HK-2 (cell line): ENCODE results near the gene PELI2.

ENCODE experiments used
- DNase-seq: peaks from one replicate; pipeline ENCODE4 v3.0.0-alpha.2; 2018; ENCODE audit not compliant: unreplicated experiment

PELI2 gene, protein sequence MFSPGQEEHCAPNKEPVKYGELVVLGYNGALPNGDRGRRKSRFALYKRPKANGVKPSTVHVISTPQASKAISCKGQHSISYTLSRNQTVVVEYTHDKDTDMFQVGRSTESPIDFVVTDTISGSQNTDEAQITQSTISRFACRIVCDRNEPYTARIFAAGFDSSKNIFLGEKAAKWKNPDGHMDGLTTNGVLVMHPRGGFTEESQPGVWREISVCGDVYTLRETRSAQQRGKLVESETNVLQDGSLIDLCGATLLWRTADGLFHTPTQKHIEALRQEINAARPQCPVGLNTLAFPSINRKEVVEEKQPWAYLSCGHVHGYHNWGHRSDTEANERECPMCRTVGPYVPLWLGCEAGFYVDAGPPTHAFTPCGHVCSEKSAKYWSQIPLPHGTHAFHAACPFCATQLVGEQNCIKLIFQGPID

GRCh38 chr14:56117765-56118610, at the start of gene PELI2:
Gene PELI2 (plus strand): TSS chr14:56118411. CDS start chr14:56118661, 250 bp downstream.
- DNase-seq, result peak; percentile 60

- DNase-seq, result no peak
Measured at GRCh38 chr14:56073799-56074198, 44.4 kb upstream of the PELI2 start.

- DNase-seq, result no peak
Measured at GRCh38 chr14:56075301-56075700, 42.9 kb upstream of the PELI2 start.

- no peak for DNase-seq
Measured at GRCh38 chr14:56081139-56081538, 37.1 kb upstream of the PELI2 start.

- DNase-seq, result no peak
Measured at GRCh38 chr14:56082880-56083279, 35.3 kb upstream of the PELI2 start.

- no peak for DNase-seq
Measured at GRCh38 chr14:56085471-56085870, 32.7 kb upstream of the PELI2 start.

DNA sequence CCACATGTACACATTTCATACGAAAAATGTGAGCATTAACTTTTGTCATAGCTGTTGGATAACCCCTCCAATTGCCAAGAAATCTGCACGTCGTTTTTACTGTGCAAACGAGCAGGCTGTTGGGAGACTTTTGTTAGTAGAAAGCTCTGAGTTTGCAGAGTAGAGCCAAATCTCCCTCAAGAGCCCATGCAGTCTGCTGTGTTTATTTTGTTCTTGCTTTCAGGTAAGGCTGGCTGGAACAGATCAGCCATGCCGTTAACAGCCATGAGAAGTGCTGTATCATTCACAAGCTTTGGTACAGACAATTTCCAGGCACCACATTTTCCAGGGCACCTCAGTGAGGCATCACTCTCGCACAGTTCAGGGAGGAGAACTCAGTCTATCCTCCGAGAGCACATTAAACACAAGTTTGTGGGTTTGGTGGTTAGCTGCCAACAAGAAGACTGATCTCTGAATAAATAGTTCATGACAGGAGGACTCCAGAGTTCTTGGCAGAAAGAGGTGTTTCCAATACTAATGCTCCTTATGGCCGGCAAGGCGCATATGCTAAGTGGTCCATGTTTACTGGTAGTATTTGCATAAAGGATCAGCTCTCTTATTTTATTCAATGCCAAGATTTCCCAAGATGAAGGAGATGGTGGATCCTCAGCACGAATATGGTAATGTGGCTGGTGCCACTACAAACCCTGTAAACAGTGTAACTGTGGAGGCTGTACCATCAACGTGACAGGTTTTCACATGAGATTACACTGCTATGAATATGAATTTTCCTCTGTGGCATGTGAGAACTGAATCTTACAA, 30.3 kb upstream of the PELI2 start:
- no peak for DNase-seq

DNA sequence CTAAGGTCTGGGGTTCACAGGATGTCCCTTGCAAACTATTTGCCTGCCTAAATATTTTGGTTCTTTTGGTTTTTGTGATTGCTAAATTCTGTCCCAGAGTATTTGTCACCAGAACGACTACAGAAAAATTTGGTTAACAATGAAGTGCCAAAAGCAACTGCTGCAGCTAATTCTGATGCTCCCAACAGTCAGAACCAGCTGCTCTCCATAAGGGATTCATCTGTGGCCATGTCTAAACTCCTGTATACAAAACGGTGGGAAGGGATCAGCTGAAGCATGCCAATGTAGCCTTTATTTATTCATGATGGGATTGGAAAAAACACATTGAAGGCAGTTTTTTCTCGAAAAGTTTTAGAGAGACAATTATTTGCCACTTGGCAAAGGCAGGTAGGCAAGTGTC, 29.3 kb upstream of the PELI2 start:
- DNase-seq, result no peak

DNA sequence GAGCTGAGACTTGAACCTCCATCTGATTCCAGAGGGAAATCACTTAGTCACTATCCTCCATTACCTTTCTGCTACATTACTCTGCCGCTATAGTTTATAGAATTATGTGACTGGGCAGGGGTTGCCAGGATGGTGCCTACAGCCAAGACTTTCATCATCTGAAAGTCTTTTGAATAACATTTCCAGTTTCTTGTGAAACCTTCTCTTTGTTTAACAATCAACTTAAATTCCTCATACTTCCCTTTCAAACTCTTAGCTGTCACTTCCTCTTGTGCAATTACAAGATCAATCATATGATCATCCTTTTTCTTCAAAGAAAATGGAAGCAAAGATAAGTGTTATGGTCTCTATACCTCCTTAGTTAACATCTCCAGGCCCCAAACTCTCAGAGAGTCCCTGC, 25.4 kb upstream of the PELI2 start:
- DNase-seq, result no peak

DNA sequence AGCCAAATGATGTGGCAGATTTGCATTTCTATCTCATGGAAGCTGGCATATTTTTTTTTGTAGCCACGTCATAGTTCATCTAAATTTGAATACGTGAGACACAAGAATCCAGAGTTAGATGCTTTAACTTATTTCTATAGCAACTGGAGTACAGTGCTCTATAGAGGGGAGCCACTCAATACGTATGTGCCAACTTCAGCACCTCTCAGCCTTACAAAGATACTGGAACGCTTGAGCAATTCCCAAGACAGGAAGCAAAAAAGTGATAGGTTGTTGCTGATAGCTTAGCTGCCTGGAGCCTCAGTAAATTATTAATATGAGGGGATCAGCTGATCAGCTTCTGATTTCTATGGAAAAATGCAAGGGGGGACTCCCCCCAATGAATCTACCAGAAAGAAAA, 24.1 kb upstream of the PELI2 start:
- DNase-seq, result no peak

DNA sequence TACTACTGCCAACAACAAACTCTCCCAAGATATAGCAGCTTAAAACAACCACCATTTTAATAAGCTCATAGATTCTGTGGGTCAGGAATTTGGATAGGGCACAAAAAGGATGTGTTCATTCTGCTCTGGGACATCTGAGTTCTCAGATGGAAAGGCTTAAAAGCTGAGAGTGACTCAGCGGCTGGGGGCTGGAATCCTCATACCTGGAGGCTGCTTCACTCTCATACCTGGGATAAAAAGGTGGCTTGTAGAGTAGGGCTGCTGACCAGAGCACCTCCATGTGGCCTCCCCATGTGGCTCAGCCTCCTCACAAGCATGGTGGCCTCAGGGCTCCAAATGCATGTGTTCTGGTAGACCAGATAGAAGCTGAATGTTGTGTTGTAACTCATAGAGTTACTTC, 20.2 kb upstream of the PELI2 start:
- DNase-seq, result no peak

DNA sequence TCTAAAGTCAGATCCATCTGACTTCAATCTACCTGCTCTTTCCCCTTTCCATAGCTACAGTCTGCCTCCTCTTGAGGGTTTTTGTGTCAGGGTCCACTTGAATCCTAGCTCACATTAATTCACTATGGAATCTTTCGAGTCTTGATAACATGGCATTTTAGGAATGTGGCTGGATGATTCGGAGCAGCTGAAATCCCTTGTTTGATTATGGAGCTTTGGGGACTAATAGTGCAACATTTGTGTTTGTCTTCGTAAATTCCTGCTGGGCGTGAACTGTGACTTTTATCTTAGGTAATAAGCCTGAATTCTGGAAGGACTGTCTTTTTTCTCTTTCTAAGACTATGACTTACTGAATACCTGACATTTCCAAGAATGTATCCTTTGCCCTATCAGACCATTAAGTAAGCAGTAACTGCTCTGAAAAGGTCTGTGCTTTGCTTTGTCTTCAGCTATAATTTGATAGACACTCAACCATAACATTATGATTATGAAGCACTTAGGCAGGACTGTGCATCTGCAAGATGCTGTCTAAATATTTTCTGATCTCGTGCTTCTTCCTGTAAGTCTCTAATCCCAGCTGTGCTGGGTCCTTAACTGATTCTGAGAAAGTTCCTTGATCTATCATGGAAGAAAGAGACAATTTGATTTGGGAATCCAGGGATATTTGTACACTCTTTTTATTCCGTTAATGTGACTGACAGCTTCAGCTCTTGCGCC, 19.0 kb upstream of the PELI2 start:
- peak; percentile 3 for DNase-seq

DNA sequence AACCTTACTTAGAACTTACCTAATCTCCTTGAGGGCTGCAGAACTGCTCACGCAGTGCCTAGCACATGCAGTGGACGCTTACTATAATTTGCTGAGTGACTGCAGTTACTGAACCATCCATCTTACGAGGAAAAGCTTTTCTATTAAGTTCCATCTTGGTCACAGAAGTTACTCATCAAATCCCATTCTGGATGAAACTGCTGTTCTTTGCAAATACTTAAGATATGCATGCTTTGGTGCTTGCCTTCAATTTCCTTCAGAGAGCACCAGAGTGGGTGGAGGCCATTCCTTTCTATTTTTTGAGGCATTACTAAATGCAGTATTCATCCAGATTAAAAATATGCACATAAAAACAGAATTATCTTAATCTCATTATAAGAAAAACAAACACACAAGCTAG, 17.7 kb upstream of the PELI2 start:
- no peak for DNase-seq

DNA sequence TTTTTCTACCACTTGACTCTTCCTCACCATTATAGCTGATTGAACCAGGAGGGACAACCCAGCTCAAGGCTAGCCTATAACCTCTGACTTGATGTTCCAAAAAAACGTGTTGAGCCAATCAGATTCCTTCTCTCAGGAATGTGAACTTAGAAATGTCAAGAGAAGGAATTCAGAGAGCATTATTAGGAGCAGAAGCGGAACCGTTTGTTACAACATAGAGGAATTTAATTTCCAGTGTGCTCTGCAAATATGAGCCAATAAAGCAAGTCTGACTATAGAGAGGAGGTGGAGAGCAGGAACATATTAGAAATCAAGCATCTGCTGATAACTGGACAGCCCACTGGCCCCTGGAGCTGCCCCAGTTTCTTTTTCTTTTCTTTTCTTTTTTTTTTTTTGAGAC, 15.3 kb upstream of the PELI2 start:
- DNase-seq, result no peak

GRCh38 chr14:56107615-56108014, 10.6 kb upstream of the PELI2 start:
- no peak for DNase-seq

DNA sequence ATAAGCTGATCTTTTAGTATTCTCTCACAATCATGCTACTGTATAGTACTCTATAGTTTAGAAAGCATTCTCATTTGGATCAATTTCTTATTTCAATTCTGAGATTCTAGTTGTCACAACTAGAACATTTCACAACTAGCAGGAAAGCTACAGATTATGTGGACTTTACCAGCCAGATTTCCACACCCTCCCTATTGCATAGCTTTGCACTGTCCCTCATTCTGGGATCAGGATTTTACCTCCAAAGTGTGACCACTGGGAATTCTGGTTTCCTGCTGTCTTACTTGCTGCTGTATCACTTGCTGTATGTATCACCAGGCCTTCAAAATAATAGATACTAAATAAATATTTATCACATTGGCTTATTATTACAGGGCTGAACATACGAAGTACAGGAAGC, 10.2 kb upstream of the PELI2 start:
- DNase-seq, result no peak

DNA sequence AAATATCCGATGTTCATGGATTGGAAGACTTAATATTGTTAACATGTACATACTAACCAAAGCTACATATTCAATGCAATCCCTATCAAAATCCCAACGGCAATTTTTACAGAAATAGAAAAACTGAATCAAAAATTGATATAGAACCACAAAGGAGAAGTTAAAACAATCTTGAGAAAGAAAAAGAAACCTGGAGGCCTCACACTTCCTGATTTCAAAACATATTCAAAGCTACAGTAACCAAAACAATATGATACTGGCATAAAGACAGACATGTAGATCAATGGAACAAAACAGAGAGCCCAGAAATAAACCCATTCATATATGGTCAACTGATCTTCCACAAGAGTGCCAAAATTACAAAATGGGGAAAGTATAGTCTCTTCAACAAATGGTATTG, 5.4 kb upstream of the PELI2 start:
- DNase-seq, result no peak

DNA sequence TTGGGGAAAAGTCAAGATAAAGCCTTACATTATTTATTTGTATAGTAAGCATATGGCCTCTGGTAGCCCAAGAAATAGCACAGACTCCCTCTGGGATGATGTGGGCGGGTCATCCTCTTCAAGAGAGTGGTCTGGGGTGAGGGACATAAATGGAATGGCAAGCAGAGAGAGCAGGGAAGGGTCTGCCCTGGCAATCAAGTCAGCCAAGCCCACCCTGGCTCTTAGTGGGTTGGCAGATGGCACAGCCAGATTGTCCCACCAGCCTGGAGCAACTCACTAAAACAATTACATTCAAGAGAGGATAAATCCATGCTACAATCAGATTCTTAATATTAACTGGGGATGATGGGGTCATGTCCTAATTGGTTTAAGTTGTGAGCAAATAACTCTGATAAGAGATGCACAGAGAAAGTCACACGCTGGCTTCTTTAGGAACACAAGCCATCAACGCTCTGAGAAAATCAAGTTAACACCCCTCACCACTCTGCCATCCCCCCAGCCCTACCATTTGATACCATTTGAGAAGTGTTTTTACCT, 2.8 kb upstream of the PELI2 start:
- DNase-seq, result no peak

- DNase-seq, result no peak
Measured at GRCh38 chr14:56115976-56116893, 2.0 kb upstream of the PELI2 start.

DNA sequence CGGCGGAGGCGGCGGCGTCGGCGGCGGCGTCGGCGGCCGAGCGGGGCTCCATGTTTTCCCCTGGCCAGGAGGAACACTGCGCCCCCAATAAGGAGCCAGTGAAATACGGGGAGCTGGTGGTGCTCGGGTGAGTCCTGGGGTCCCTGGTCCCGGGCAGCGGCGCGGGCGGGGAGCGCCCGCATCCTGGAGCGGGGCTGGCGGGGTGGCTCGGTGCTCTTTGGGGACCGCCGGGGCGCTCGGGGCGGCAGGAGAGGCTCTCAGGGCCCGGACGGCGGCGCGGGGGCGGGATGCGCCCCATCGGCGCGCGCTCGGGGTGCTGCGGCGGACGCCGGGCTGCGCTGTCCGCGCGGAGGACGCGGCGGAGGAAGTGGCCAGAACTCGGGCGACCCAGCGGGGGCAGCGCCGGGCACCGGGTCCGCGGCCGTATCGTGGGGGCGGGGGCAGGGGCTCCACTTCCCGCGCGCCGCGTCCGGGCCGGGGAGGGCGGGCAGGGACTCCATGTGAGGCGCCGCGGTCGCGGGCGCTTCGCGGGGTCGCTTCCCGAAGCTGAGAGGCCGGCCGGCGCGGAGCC, 485 bp downstream of the PELI2 start:
- DNase-seq, result no peak
